ENCODE data around the gene LILRB3.
A peak's percentile ranks its signal among the peaks of the same experiment; 100 is the strongest.
"Not testable (repeated sequence)": the region's sequence is repeated elsewhere in the genome, so short reads cannot be mapped to it uniquely, and the experiment has no call there.

The LILRB3 gene

DNA sequence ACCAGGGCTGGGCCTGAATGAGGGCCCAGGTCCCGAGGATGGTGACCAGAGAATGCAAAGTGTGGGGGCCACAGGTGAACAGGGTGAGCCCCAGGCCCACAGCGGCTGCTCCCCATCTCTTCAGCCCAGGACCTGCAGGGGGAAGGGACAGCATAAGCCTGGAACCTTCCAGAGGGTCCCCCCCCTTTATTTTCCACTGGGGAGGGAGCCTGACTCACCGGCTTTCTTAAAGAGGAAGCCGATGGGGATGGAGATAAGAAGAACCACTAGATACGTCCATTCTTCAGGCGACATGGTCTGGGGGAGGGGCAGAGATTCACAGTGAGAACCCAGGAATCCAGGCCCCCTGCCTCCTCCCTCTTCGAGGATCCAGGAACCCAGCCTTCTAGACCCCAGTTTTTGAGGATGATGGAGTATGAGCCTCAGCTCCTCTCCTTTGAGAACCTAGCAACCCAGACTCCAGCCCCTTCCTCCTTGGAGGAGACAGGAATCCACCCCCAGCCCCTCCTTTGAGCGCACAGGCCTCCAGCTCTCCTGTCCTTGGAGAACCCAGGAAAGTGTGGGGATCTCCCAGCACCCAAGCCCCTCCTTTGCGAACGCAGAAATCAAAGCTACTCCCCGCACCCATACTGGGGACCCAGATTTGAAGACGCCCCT, 34.5 kb downstream of the LILRB3 start:
- no peak for DNase-seq (ENCODE audit: low read depth)
- H3K4me3 ChIP-seq (ENCODE audit: low read depth, low read length) = peak overlapping the region; percentile 88
- TF ChIP-seq, protein P1, sequence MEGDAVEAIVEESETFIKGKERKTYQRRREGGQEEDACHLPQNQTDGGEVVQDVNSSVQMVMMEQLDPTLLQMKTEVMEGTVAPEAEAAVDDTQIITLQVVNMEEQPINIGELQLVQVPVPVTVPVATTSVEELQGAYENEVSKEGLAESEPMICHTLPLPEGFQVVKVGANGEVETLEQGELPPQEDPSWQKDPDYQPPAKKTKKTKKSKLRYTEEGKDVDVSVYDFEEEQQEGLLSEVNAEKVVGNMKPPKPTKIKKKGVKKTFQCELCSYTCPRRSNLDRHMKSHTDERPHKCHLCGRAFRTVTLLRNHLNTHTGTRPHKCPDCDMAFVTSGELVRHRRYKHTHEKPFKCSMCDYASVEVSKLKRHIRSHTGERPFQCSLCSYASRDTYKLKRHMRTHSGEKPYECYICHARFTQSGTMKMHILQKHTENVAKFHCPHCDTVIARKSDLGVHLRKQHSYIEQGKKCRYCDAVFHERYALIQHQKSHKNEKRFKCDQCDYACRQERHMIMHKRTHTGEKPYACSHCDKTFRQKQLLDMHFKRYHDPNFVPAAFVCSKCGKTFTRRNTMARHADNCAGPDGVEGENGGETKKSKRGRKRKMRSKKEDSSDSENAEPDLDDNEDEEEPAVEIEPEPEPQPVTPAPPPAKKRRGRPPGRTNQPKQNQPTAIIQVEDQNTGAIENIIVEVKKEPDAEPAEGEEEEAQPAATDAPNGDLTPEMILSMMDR (IDR thresholded peaks at IDR 0.05; ENCODE audit: low read depth, low read length, missing control alignments) = no peak

DNA sequence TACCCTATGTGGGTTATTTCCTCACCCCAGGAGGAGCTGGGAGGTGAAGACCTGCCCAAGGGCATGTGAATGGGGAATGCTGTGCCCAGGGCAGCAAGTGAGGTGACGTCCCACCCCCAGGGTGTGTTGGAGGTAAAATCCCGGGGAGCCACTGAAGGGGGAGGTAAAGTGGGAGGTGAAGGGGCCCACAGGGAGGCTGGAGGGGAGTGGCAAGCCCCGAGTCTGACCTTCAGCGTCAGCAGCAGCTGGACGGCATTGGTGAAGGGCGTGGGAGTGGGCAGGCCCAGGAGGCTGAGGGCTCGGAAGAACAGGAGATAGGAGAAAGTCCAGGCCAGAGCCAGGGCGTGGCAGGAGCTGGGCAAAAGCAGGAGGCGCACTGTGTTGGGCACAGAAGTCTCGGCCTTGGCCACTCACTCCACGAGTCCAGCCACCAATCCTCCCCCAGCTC, 35.8 kb downstream of the LILRB3 start:
- TF ChIP-seq, protein P1 (IDR thresholded peaks at IDR 0.05; ENCODE audit: low read depth, low read length, missing control alignments) = no peak
- no peak for DNase-seq (ENCODE audit: low read depth)
- H3K4me3 ChIP-seq (ENCODE audit: low read depth, low read length) = no peak overlapping the region

DNA sequence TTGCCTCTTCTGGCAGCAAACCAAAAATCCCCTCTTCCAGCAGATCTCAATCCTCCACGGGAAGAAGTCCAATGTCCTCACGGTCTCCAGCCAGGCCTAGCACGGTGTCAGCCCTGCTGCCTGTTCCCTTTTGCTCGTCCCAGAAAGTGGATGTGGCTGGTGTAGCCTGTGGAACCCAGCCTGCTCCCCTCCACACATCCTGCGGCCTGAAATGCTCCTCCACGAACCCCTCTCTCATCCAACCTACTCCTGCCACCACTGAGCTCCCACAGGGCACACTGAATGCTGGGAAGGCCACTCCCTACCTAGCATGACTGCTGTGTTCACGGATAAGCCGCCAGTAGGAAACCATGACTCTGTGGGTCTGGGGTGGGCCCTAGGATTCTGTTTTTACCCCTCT, 36.5 kb downstream of the LILRB3 start:
- TF ChIP-seq, protein P1 (IDR thresholded peaks at IDR 0.05; ENCODE audit: low read depth, low read length, missing control alignments) = no peak
- H3K4me3 ChIP-seq (ENCODE audit: low read depth, low read length) = no peak overlapping the region
- DNase-seq (ENCODE audit: low read depth) = no peak

DNA sequence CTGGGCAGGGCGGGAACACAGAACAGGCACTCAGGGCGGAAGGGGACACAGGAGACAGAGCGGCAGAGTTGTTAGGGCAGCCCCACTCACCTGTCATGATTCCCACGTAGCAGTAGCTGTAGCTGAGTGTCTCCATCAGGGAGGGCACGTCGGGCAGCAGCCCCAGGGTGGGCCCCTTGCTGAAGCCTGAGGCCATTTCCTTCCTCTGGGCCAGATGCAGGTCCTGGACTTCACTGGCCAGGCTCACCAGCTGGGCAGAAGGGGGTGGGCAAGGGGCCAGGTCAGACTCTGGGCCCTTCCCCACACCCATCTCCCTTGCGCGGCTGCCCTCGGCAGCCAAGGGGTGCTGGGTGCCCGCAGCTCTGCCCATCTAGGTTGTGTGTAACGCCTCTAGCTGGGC, 39.4 kb downstream of the LILRB3 start:
- DNase-seq (ENCODE audit: low read depth) = no peak
- H3K4me3 ChIP-seq (ENCODE audit: low read depth, low read length) = no peak overlapping the region
- TF ChIP-seq, protein P1 (IDR thresholded peaks at IDR 0.05; ENCODE audit: low read depth, low read length, missing control alignments) = no peak

DNA sequence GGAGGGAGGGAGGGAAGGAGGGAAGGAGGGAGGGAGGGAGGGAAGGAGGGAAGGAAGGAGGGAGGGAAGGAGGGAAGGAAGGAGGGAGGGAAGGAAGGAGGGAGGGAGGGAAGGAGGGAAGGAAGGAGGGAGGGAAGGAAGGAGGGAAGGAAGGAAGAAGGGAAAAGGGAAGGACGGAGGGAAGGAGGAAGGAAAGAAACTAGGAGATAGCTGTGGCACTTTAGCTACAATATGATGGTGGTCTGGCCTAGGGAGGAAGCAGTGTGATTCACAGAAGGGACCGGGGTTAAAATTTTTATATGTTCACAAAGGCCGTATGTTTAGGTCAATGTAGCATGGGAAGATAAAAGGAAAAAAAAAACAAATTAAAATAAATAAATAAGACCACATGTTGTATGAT, 40.9 kb downstream of the LILRB3 start:
- not testable (repeated sequence) for H3K4me3 ChIP-seq (ENCODE audit: low read depth, low read length); DNase-seq (ENCODE audit: low read depth)

DNA sequence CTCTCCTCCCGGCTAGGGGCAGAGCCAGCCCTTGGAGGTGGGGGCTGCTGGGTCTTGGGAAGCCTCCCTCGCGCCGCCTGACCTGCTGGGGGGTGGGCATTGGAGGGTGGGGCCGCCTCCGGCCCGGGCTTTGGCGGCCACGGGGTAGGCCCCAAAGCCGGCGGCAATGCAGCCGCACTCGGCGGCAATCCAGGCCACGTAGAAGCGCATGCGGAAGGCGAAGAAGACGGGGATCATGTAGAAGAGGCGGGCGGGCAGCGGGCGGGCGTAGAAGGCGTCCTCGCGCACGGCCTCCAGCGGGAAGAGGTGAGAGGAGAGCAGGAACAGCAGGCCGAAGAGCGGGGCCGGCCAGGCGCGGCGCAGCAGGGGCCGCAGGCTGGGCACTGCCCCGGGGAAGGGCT, 42.1 kb downstream of the LILRB3 start:
- TF ChIP-seq, protein P1 (IDR thresholded peaks at IDR 0.05; ENCODE audit: low read depth, low read length, missing control alignments) = no peak
- H3K4me3 ChIP-seq (ENCODE audit: low read depth, low read length) = no peak overlapping the region
- no peak for DNase-seq (ENCODE audit: low read depth)

DNA sequence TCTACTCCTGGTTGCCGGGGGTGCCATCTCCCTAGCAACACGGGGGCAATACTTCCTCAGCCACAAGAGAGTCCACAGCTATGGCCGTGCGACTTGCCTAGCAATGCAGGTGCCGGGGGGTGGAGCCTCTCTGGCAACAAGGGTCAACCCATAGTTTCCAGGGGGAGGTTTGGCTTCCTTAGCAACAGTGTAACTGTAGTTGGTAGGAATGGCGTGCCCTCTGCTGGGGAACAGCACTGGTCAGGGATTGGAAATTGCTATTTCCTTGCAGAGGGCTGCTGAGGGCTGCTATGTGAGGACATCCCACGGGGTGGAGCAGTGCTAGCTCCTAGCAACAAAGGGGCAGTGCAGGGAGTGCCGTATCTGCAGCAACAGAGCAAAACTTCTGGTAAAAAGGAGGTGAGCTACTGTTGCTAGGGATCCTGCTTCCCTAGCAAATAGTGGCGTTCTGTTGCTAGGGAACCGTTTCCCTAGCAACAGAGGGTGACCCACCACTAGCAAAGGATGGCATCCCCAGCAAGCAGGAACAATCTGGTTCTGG, 42.8 kb downstream of the LILRB3 start:
- DNase-seq (ENCODE audit: low read depth) = no peak
- TF ChIP-seq, protein P1 (IDR thresholded peaks at IDR 0.05; ENCODE audit: low read depth, low read length, missing control alignments) = no peak
- no peak overlapping the region for H3K4me3 ChIP-seq (ENCODE audit: low read depth, low read length)
